Measurements from ENCODE around the gene OSBP2. TPM values are rescaled to one million over a fixed set of nuclear protein-coding genes. Genes with fewer than 3 reads are reported as not detected.
A peak's percentile ranks its signal among the peaks of the same experiment; 100 is the strongest.

The OSBP2 gene
- total RNA-seq, 1 experiment from 2014 or later = 10.2 TPM

GRCh38 chr22:30827646-30828045 is 133.0 kb downstream of the OSBP2 start:
- CTCF ChIA-PET = no interaction called here
- H3K9me2 ChIP-seq (replicated peaks; ENCODE audit: low read length) = no peaks in the 10 kb centered on the region
- DNase-seq = no peak
- no peaks in the 10 kb centered on the region for H4K20me1 ChIP-seq (ENCODE audit: low read length)
- no peaks in the 10 kb centered on the region for H3K36me3 ChIP-seq (ENCODE audit: low read depth, low read length)
- POLR2A ChIA-PET (ENCODE audit: unreplicated experiment) = no interaction called here
- 0 out of 2 replicates have a peak overlapping the region, but pooled peaks have one; percentile 11 for H3K27ac ChIP-seq (ENCODE audit: low read length)
- intact Hi-C loops (cut with micrococcal nuclease) = no loop called here
- H2AFZ ChIP-seq (ENCODE audit: low read length) = no peak overlapping the region
- no peaks in the 10 kb centered on the region for H3K9me3 ChIP-seq (ENCODE audit: low read length)
- no TSS peak for BruUV-seq (replicated peaks)
- no peak overlapping the region for H3K4me2 ChIP-seq (ENCODE audit: low read length)
- H3K9ac ChIP-seq (ENCODE audit: low read length) = no peak overlapping the region
- no peaks in the 10 kb centered on the region for H3K27me3 ChIP-seq (ENCODE audit: low read length)
- peaks cover 5% of the 10 kb centered on the region for H3F3A ChIP-seq (ENCODE audit: low read length, unreplicated experiment)
- no peak for ATAC-seq
- TF ChIP-seq CTCF (conservative IDR thresholded peaks at IDR 0.05; ENCODE audit: low read depth, low read length) (no peak), EZH2 (IDR thresholded peaks at IDR 0.05; ENCODE audit: low read length, unreplicated experiment) (no peak), EZH2phosphoT487 (IDR thresholded peaks at IDR 0.05; ENCODE audit: borderline replicate concordance, low read length) (no peak)
- H3K79me2 ChIP-seq (ENCODE audit: low read length) = peaks cover 5% of the 10 kb centered on the region; the same call in 1 of the 2 replicates
- H3K4me3 ChIP-seq (ENCODE audit: low read length) = no peak overlapping the region
- peaks cover 37% of the 10 kb centered on the region for H3K4me1 ChIP-seq (ENCODE audit: insufficient read depth, low read length)

- H2AFZ ChIP-seq (ENCODE audit: low read length) = no peak overlapping the region
- H3K9me2 ChIP-seq (replicated peaks; ENCODE audit: low read length) = no peaks in the 10 kb centered on the region
- TF ChIP-seq EZH2 (IDR thresholded peaks at IDR 0.05; ENCODE audit: low read length, unreplicated experiment) (no peak), CTCF (conservative IDR thresholded peaks at IDR 0.05; ENCODE audit: low read depth, low read length) (no peak), EZH2phosphoT487 (IDR thresholded peaks at IDR 0.05; ENCODE audit: borderline replicate concordance, low read length) (no peak)
- no peaks in the 10 kb centered on the region for H3K27me3 ChIP-seq (ENCODE audit: low read length)
- peaks cover 5% of the 10 kb centered on the region; the same call in 1 of the 2 replicates for H3K79me2 ChIP-seq (ENCODE audit: low read length)
- H3K9ac ChIP-seq (ENCODE audit: low read length) = peak overlapping the region; percentile 94; the same call in 1 of the 2 replicates
- H3F3A ChIP-seq (ENCODE audit: low read length, unreplicated experiment) = peaks cover 5% of the 10 kb centered on the region
- BruUV-seq (replicated peaks) = no TSS peak
- DNase-seq (no peak), ATAC-seq (no peak)
- no peak overlapping the region for H3K4me2 ChIP-seq (ENCODE audit: low read length)
- no peaks in the 10 kb centered on the region for H3K9me3 ChIP-seq (ENCODE audit: low read length)
- CTCF ChIA-PET = no interaction called here
- peak overlapping the region; percentile 100 for H3K27ac ChIP-seq (ENCODE audit: low read length)
- no peaks in the 10 kb centered on the region for H3K36me3 ChIP-seq (ENCODE audit: low read depth, low read length)
- no peak overlapping the region for H3K4me3 ChIP-seq (ENCODE audit: low read length)
- POLR2A ChIA-PET (ENCODE audit: unreplicated experiment) = no interaction called here
- intact Hi-C loops (cut with micrococcal nuclease) = no loop called here
- H3K4me1 ChIP-seq (ENCODE audit: insufficient read depth, low read length) = peaks cover 29% of the 10 kb centered on the region
- H4K20me1 ChIP-seq (ENCODE audit: low read length) = no peaks in the 10 kb centered on the region
Measured at GRCh38 chr22:30828187-30829155, 133.8 kb downstream of the OSBP2 start.

All from PC-3 (cell line).